Gastrocnemius medialis (tissue), 4 donors: Measurements from ENCODE around the gene ACKR2. TPM values are rescaled to one million over a fixed set of nuclear protein-coding genes. Genes with fewer than 3 reads are reported as not detected.

ENCODE experiments used
- ATAC-seq, 2 donors: fragments of 150-250 bp; one replicate each; pipeline ENCODE4 v1.9.1; 2016
- DNase-seq, 2 donors: peaks; one replicate each; pipeline ENCODE4 v3.0.0-alpha.2; 2019
- H3K27ac ChIP-seq, 4 donors: fragments of 200-600 bp; sonication (generic); 1 replicate in 1 of 4; 2 replicates in 3 of 4; pipeline ENCODE4 v1.5.1; 2016 to 2018; ENCODE audit warnings: mild to moderate bottlenecking in 2 of 4, moderate library complexity in 1 of 4
- H3K27me3 ChIP-seq, 3 donors: fragments of 200-600 bp; sonication (generic) in 2 of 3; 1 replicate in 1 of 3; 2 replicates in 2 of 3; pipeline versions ENCODE4 v1.5.1 to v1.6.0; 2016 to 2019; ENCODE audit warnings: mild to moderate bottlenecking in 1 of 3, moderate library complexity in 1 of 3
- H3K36me3 ChIP-seq, 2 donors: fragments of 200-600 bp; sonication (generic) in 1 of 2; one replicate each; pipeline ENCODE4 v1.5.1; 2017 to 2018
- H3K4me1 ChIP-seq, 2 donors: fragments of 200-600 bp; sonication (generic) in 1 of 2; one replicate each; pipeline ENCODE4 v1.5.1; 2016 to 2017; ENCODE audit warnings: mild to moderate bottlenecking in 2 of 2
- H3K4me3 ChIP-seq, 4 donors: fragments of 200-600 bp; sonication (generic) in 3 of 4; 1 replicate in 1 of 4; 2 replicates in 3 of 4; pipeline ENCODE4 v1.5.1; 2016 to 2019; ENCODE audit warnings: mild to moderate bottlenecking in 2 of 4
- H3K9me3 ChIP-seq, 3 donors: fragments of 200-600 bp; sonication (generic) in 2 of 3; 1 replicate in 1 of 3; 2 replicates in 2 of 3; pipeline ENCODE4 v1.5.1; 2016 to 2019
- POLR2A ChIP-seq, 2 donors: fragments of 450-650 bp; IDR thresholded peaks; one replicate each; pipeline ENCODE4 v1.6.1; 2017; ENCODE audit warnings: antibody characterized with exemption in 2 of 2, mild to moderate bottlenecking in 2 of 2, moderate library complexity in 2 of 2
- in situ Hi-C, 4 donors: fragments of 200-750 bp; cut with MboI; loops; one replicate each; pipeline versions ENCODE4 v1.15.0 to v1.8.0; 2017; ENCODE audit warnings: low sequenced_read_pairs in 4 of 4
- intact Hi-C: fragments of 100-400 bp; cut with DNase I; formaldehyde crosslinking; loops from one replicate; pipeline ENCODE4 v1.15.1; 2023; ENCODE audit warnings: low total_unique reads
- total RNA-seq, 4 donors: library from RNA; depleted of rRNA; stranded (reverse); fragments of >200 nt; gene quantifications; one replicate each; pipeline versions ENCODE4 v1.1.0 to v1.2.3, GENCODE V29; 2016
- TF ChIP-seq, protein P1 (sequence below), 5 experiments: fragments of 450-650 bp in 3 of 5; fragments of 200-600 bp in 2 of 5; sonication (generic) in 2 of 5; IDR thresholded peaks in 4 of 5; conservative IDR thresholded peaks in 1 of 5; 1 replicate in 4 of 5; 2 replicates in 1 of 5; pipeline ENCODE4 v1.5.1; 2016 to 2019; ENCODE audit warnings: antibody characterized with exemption in 5 of 5, mild to moderate bottlenecking in 3 of 5, moderate library complexity in 3 of 5

ACKR2 gene
- total RNA-seq, 4 donors from 2014 or later, result 0.23 to 1.1 (median 0.51) TPM; not detected in 1

DNA sequence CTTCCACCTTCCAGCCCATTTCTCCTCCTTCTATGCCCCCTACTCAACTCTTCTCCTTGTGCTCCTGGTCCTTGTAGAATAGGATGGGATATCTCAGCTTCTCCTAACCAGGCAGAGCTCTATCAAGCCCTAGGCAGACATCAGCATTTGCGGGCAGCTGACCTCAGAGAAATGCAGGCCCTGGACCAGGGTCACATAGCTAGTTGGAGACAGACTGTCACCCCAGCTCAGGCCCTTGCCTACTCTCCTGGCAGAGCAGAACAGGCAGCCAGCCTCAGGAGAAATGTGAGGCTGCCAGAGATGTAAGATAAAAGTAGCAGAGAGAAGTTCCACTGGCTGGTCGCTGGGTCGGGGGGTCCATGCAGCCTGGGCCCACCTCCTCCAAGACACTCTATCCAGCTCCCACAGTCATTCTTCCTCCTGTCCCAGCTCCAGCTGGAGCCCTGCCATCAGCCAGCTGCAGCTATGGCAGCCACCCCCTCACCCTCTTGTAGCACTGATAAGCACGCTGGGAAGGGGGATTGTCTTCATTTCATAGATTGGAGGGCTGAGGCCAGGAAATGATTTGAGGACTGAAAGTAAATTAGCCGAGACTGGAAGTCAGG lies 62.4 kb downstream of the ACKR2 start:
- TF ChIP-seq POLR2A (IDR thresholded peaks at IDR 0.05), result no peak
- TF ChIP-seq, protein P1, sequence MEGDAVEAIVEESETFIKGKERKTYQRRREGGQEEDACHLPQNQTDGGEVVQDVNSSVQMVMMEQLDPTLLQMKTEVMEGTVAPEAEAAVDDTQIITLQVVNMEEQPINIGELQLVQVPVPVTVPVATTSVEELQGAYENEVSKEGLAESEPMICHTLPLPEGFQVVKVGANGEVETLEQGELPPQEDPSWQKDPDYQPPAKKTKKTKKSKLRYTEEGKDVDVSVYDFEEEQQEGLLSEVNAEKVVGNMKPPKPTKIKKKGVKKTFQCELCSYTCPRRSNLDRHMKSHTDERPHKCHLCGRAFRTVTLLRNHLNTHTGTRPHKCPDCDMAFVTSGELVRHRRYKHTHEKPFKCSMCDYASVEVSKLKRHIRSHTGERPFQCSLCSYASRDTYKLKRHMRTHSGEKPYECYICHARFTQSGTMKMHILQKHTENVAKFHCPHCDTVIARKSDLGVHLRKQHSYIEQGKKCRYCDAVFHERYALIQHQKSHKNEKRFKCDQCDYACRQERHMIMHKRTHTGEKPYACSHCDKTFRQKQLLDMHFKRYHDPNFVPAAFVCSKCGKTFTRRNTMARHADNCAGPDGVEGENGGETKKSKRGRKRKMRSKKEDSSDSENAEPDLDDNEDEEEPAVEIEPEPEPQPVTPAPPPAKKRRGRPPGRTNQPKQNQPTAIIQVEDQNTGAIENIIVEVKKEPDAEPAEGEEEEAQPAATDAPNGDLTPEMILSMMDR (IDR thresholded peaks at IDR 0.05 in 4 of 5, conservative IDR thresholded peaks at IDR 0.05 in 1 of 5), result no peak
- Histone ChIP-seq H3K4me1 (peaks cover 0 to 5% of the 10 kb centered on the region in 2 donors), H3K27ac (no peak overlapping the region), H3K27me3 (no peaks in the 10 kb centered on the region), H3K9me3 (no peaks in the 10 kb centered on the region), H3K4me3 (no peak overlapping the region), H3K36me3 (no peaks in the 10 kb centered on the region)
- ATAC-seq, result no peak
- in situ Hi-C loops, result no loop called here
- DNase-seq, result no peak
- intact Hi-C loops, result no loop called here

DNA sequence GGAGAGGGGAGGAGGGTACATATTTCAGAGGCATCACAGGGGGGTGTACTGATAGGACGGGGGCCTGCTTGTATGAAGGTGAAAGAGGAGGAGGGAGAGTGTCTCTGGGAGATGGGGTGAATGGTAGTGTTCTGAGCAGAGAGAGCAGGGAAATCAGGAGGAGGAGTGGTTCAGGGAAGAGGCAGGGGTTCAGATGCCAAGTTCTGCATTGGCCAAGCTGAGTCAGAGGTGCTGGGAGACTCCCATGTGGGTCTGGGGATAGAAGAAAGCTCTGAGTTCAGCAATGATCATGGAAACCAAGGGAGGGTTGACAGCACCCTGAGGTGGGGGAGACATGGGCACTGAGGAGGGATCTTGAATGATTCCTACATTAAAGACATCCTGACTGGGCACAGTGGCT lies 63.5 kb downstream of the ACKR2 start:
- DNase-seq, result no peak
- intact Hi-C loops (no loop called here), in situ Hi-C loops (no loop called here)
- no peaks in the 10 kb centered on the region for H3K36me3 ChIP-seq
- H3K27me3 ChIP-seq, result no peaks in the 10 kb centered on the region
- peaks cover 0 to 5% of the 10 kb centered on the region in 2 donors for H3K4me1 ChIP-seq
- H3K9me3 ChIP-seq, result no peaks in the 10 kb centered on the region
- TF ChIP-seq, protein P1 (IDR thresholded peaks at IDR 0.05 in 4 of 5, conservative IDR thresholded peaks at IDR 0.05 in 1 of 5), result no peak
- no peak for TF ChIP-seq POLR2A (IDR thresholded peaks at IDR 0.05)
- ATAC-seq, result no peak
- H3K27ac ChIP-seq, result no peak overlapping the region
- no peak overlapping the region for H3K4me3 ChIP-seq

DNA sequence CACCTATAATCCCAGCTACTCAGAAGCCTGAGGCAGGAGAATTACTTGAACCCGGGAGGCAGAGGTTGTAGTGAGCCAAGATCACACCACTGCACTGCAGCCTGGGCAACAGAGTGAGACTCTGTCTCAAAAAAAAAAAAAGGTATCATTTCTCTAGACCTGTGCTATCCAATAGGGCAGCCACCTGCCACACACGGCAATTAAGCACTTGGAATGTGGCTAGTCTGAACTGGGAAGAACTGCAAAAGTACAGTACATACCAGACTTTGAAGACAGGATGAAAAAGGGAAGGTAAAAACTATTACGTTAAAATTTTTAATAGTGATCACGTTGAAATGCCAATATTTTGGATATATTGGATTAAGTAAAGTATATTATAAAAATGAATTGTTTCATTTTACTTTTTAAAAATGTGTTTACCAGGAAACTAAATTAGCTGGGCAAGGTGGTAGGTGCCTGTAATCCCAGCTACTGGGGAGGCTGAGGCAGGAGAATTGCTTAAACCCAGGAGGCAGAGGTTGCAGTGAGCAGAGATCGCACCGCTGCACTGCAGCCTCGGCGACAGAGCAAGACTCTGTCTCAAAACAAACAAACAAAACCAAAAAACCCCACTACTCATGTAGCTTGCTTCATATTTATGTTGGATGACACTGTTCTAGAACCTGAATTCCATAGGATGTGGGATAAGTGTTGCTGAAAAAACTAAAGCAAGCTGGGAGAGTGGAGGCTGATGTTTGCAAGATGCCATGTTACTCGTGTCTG lies 64.2 kb downstream of the ACKR2 start:
- no peak overlapping the region for H3K4me3 ChIP-seq
- H3K4me1 ChIP-seq, result peaks cover 0 to 5% of the 10 kb centered on the region in 2 donors
- DNase-seq (no peak), ATAC-seq (no peak)
- H3K9me3 ChIP-seq, result no peaks in the 10 kb centered on the region
- TF ChIP-seq, protein P1 (IDR thresholded peaks at IDR 0.05 in 4 of 5, conservative IDR thresholded peaks at IDR 0.05 in 1 of 5), result no peak
- TF ChIP-seq POLR2A (IDR thresholded peaks at IDR 0.05), result no peak
- intact Hi-C loops (no loop called here), in situ Hi-C loops (no loop called here)
- H3K27me3 ChIP-seq, result no peaks in the 10 kb centered on the region
- H3K36me3 ChIP-seq, result no peaks in the 10 kb centered on the region
- H3K27ac ChIP-seq, result no peak overlapping the region

DNA sequence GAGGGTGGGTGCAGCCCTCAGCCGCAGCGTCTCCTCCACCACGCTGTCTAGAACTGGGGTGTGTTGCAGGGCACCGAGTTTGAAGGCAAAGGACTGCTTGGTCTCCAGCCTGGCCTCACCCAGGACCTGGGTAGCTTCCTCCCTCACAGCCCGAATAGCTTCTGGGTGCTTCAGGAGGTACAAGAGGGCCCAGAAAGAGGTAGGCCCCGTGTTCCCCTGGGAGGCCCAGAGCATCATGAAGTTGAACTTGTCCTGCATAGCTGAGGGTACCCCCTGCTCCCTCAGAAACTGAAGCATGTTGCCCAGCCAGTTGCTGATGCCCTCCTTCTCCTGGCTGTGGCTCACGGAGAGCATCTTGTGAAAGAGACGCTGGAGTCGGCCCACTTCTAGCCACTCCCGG lies 65.5 kb downstream of the ACKR2 start:
- Histone ChIP-seq H3K9me3 (no peaks in the 10 kb centered on the region), H3K27ac (no peak overlapping the region), H3K4me3 (no peak overlapping the region), H3K36me3 (no peaks in the 10 kb centered on the region), H3K27me3 (no peaks in the 10 kb centered on the region), H3K4me1 (peaks cover 0 to 5% of the 10 kb centered on the region in 2 donors)
- DNase-seq (no peak), ATAC-seq (no peak)
- intact Hi-C loops, result no loop called here
- in situ Hi-C loops, result loop anchor here in 1 of 4 donors (5.0 kb wide), 1 partner anchor 42 kb away; no protein-coding TSS in a partner anchor
- no peak for TF ChIP-seq POLR2A (IDR thresholded peaks at IDR 0.05)
- TF ChIP-seq, protein P1 (IDR thresholded peaks at IDR 0.05 in 4 of 5, conservative IDR thresholded peaks at IDR 0.05 in 1 of 5), result no peak
